H1 (cell line): ENCODE measurements around the gene KLHDC8A. TPM values are rescaled to one million over a fixed set of nuclear protein-coding genes. Genes with fewer than 3 reads are reported as not detected.

Experiments used
- CTCF ChIA-PET: fragments of 300-600 bp; sonication (Branson Sonifier 250); formaldehyde crosslinking; loops from one replicate; lab custom pipeline; 2021; ENCODE audit not compliant: partially characterized antibody; lab: Charles Lee
- POLR2A ChIA-PET: fragments of 300-600 bp; sonication (Branson Sonifier 250); formaldehyde crosslinking; loops from one replicate; lab custom pipeline; 2021; ENCODE audit warnings: inconsistent platforms; ENCODE audit not compliant: partially characterized antibody; lab: Charles Lee
- DNase-seq, 2 experiments: peaks; one replicate each; pipeline versions ENCODE4 v3.0.0 to v3.0.0-alpha.2; 2010 to 2022; ENCODE audit warnings: low spot score in 2 of 2, low read depth in 1 of 2, mixed read lengths in 1 of 2
- FAIRE-seq: peaks from 2 replicates; lab custom pipeline; 2011; peaks lifted over from hg19 to GRCh38; lab: Jason Lieb, UNC
- H2AFZ ChIP-seq: 2 replicates; pipeline ENCODE4 v1.8.1; 2012; ENCODE audit warnings: low read length, inconsistent platforms
- H2AK5ac ChIP-seq: 2 replicates; pipeline ENCODE4 v1.6.1; 2013; ENCODE audit warnings: low read depth, low read length
- H2BK120ac ChIP-seq: replicated peaks from 2 replicates; pipeline ENCODE3; 2013; ENCODE audit warnings: low read depth, low read length, inconsistent platforms
- H2BK12ac ChIP-seq: 2 replicates; pipeline ENCODE4 v1.6.1; 2013; ENCODE audit warnings: low read depth, low read length
- H2BK15ac ChIP-seq: 2 replicates; pipeline ENCODE4 v1.6.1; 2013; ENCODE audit warnings: low read length
- H2BK20ac ChIP-seq: 2 replicates; pipeline ENCODE4 v1.6.1; 2013; ENCODE audit warnings: low read length
- H2BK5ac ChIP-seq: 2 replicates; pipeline ENCODE4 v1.6.1; 2013; ENCODE audit warnings: low read depth, low read length
- H3K14ac ChIP-seq: 2 replicates; pipeline ENCODE4 v1.6.1; 2013; ENCODE audit warnings: inconsistent platforms; ENCODE audit not compliant: insufficient read length
- H3K18ac ChIP-seq: 2 replicates; pipeline ENCODE4 v1.6.1; 2013; ENCODE audit warnings: low read length; ENCODE audit errors: extremely low read depth
- H3K23ac ChIP-seq: 2 replicates; pipeline ENCODE4 v1.6.1; 2013; ENCODE audit warnings: inconsistent platforms; ENCODE audit not compliant: insufficient read length
- H3K23me2 ChIP-seq: 2 replicates; pipeline ENCODE4 v1.6.1; 2013; ENCODE audit warnings: low read depth, low read length
- H3K27ac ChIP-seq: 2 replicates; pipeline ENCODE4 v1.6.1; 2011; ENCODE audit warnings: low read depth, low read length, inconsistent platforms
- H3K27me3 ChIP-seq, 4 experiments: replicated peaks in 1 of 4; 1 replicate in 1 of 4; 2 replicates in 3 of 4; pipeline versions ENCODE4 v1.6.1 to v1.8.1; 2011 to 2013; ENCODE audit warnings: low read length in 3 of 4, mild to moderate bottlenecking in 3 of 4, inconsistent platforms in 2 of 4, mixed read lengths in 2 of 4, moderate library complexity in 1 of 4; ENCODE audit not compliant: control insufficient read depth in 3 of 4, insufficient read depth in 3 of 4; ENCODE audit errors: extremely low read depth in 1 of 4
- H3K36me3 ChIP-seq, 4 experiments: 2 replicates each; pipeline versions ENCODE4 v1.6.1 to v1.8.1; 2011 to 2013; ENCODE audit warnings: mild to moderate bottlenecking in 4 of 4, low read length in 3 of 4, moderate library complexity in 2 of 4, control low read depth in 1 of 4, inconsistent platforms in 1 of 4; ENCODE audit not compliant: insufficient read depth in 4 of 4, control insufficient read depth in 2 of 4
- H3K4ac ChIP-seq: replicated peaks from 2 replicates; pipeline ENCODE3; 2013; ENCODE audit warnings: low read length, low read depth, mixed read lengths, inconsistent platforms; ENCODE audit not compliant: insufficient read length
- H3K4me1 ChIP-seq, 4 experiments: replicated peaks in 1 of 4; 1 replicate in 1 of 4; 2 replicates in 3 of 4; pipeline versions ENCODE4 v1.6.1 to v1.8.1; 2011 to 2013; ENCODE audit warnings: low read length in 3 of 4, inconsistent platforms in 2 of 4, mixed read lengths in 1 of 4; ENCODE audit not compliant: insufficient read depth in 4 of 4, control insufficient read depth in 3 of 4
- H3K4me2 ChIP-seq, 2 experiments: 2 replicates each; pipeline versions ENCODE4 v1.6.1 to v1.8.1; 2011 to 2013; ENCODE audit warnings: low read depth in 2 of 2, low read length in 2 of 2, control low read depth in 1 of 2, inconsistent platforms in 1 of 2, mild to moderate bottlenecking in 1 of 2; ENCODE audit not compliant: insufficient read depth in 1 of 2
- H3K4me3 ChIP-seq, 4 experiments: fragments of 200-600, 300-600 bp in 1 of 4; sonication (generic), shearing (Covaris generic), sonication (Bioruptor Twin) in 1 of 4; 2 replicates each; pipeline versions ENCODE4 v1.5.1 to v1.8.1; 2011 to 2016; ENCODE audit warnings: low read length in 4 of 4, low read depth in 3 of 4, control low read depth in 2 of 4, inconsistent platforms in 2 of 4, mild to moderate bottlenecking in 2 of 4, mixed read lengths in 1 of 4, moderate library complexity in 1 of 4; ENCODE audit not compliant: insufficient read depth in 2 of 4; ENCODE audit errors: extremely low read depth in 1 of 4
- H3K56ac ChIP-seq: replicated peaks from 2 replicates; pipeline ENCODE3; 2013; ENCODE audit warnings: low read depth, mild to moderate bottlenecking, mixed read lengths, low read length, inconsistent platforms; ENCODE audit not compliant: insufficient read length
- H3K79me1 ChIP-seq: 2 replicates; pipeline ENCODE4 v1.6.1; 2013; ENCODE audit warnings: low read depth, low read length, control low read depth
- H3K79me2 ChIP-seq, 2 experiments: 2 replicates each; pipeline versions ENCODE4 v1.6.1 to v1.8.1; 2012 to 2013; ENCODE audit warnings: low read length in 2 of 2, mild to moderate bottlenecking in 2 of 2, inconsistent platforms in 1 of 2; ENCODE audit not compliant: insufficient read depth in 2 of 2, control insufficient read depth in 1 of 2
- H3K9ac ChIP-seq, 4 experiments: replicated peaks in 1 of 4; 1 replicate in 1 of 4; 2 replicates in 3 of 4; pipeline versions ENCODE4 v1.6.1 to v1.8.1; 2011 to 2013; ENCODE audit warnings: low read depth in 3 of 4, low read length in 3 of 4, control low read depth in 2 of 4, mild to moderate bottlenecking in 2 of 4, moderate library complexity in 2 of 4, inconsistent platforms in 1 of 4; ENCODE audit errors: extremely low read depth in 1 of 4
- H3K9me3 ChIP-seq, 2 experiments: 2 replicates each; pipeline versions ENCODE4 v1.6.1 to v1.8.1; 2012 to 2013; ENCODE audit warnings: mild to moderate bottlenecking in 2 of 2, moderate library complexity in 2 of 2, control low read depth in 1 of 2, inconsistent platforms in 1 of 2, low read depth in 1 of 2, low read length in 1 of 2, mixed read lengths in 1 of 2; ENCODE audit not compliant: insufficient read depth in 2 of 2
- H4K20me1 ChIP-seq, 2 experiments: replicated peaks in 1 of 2; 2 replicates each; pipeline versions ENCODE3 to v1.8.1; 2011 to 2013; ENCODE audit warnings: inconsistent platforms in 2 of 2, low read length in 2 of 2, mild to moderate bottlenecking in 1 of 2; ENCODE audit not compliant: insufficient read depth in 2 of 2, control insufficient read depth in 1 of 2
- H4K5ac ChIP-seq: 2 replicates; pipeline ENCODE4 v1.6.1; 2013; ENCODE audit warnings: low read length, low read depth, mixed read lengths, inconsistent platforms; ENCODE audit not compliant: insufficient read length
- H4K8ac ChIP-seq: 2 replicates; pipeline ENCODE4 v1.8.0; 2013; ENCODE audit warnings: mild to moderate bottlenecking, moderate library complexity, low read length, inconsistent platforms; ENCODE audit not compliant: insufficient read depth; ENCODE audit errors: extremely low read depth
- H4K91ac ChIP-seq: replicated peaks from 2 replicates; pipeline ENCODE3; 2013; ENCODE audit warnings: low read length, mixed read lengths, inconsistent platforms; ENCODE audit not compliant: insufficient read length
- BACH1 ChIP-seq: IDR thresholded peaks from 2 replicates; pipeline ENCODE4 v1.6.1; 2012; ENCODE audit warnings: low read length, improper control_type of control experiment
- CEBPB ChIP-seq: IDR thresholded peaks from 2 replicates; pipeline ENCODE4 v1.6.1; 2012; ENCODE audit warnings: low read depth, low read length
- EGR1 ChIP-seq: IDR thresholded peaks from 2 replicates; pipeline ENCODE4 v1.6.1; 2011; ENCODE audit warnings: low read depth, low read length, borderline replicate concordance
- GABPA ChIP-seq: IDR thresholded peaks from 2 replicates; pipeline ENCODE4 v1.6.1; 2011; ENCODE audit warnings: mild to moderate bottlenecking, low read length, moderate library complexity, borderline replicate concordance; ENCODE audit not compliant: insufficient read depth
- HDAC6 ChIP-seq: IDR thresholded peaks from one replicate; pipeline ENCODE4 v1.7.1; 2012; ENCODE audit warnings: low read depth, mild to moderate bottlenecking, inconsistent platforms, low read length, moderate library complexity
- MAFK ChIP-seq: IDR thresholded peaks from 2 replicates; pipeline ENCODE4 v1.6.1; 2012; ENCODE audit warnings: low read depth, mild to moderate bottlenecking, improper control_type of control experiment, low read length
- MAX ChIP-seq: IDR thresholded peaks from 2 replicates; pipeline ENCODE4 v1.6.1; 2012; ENCODE audit warnings: inconsistent platforms
- POU5F1 ChIP-seq: IDR thresholded peaks from 2 replicates; pipeline ENCODE4 v1.6.1; 2011; ENCODE audit warnings: low read depth, mild to moderate bottlenecking, low read length, moderate library complexity
- SAP30 ChIP-seq: fragments of 300-600 bp; sonication (generic); IDR thresholded peaks from 2 replicates; pipeline ENCODE4 v1.7.1; 2012; ENCODE audit warnings: low read length, moderate library complexity, mild to moderate bottlenecking, inconsistent platforms; ENCODE audit not compliant: insufficient read depth, insufficient replicate concordance
- SIRT6 ChIP-seq: IDR thresholded peaks from one replicate; pipeline ENCODE4 v1.7.1; 2012; ENCODE audit warnings: low read length, inconsistent platforms
- SIX5 ChIP-seq: IDR thresholded peaks from 2 replicates; pipeline ENCODE4 v1.6.1; 2011; ENCODE audit warnings: mild to moderate bottlenecking, low read depth, low read length
- TAF1 ChIP-seq: IDR thresholded peaks from 2 replicates; pipeline ENCODE4 v1.6.1; 2011; ENCODE audit warnings: mild to moderate bottlenecking, low read depth, low read length
- ZNF274 ChIP-seq: IDR thresholded peaks from 2 replicates; pipeline ENCODE4 v1.7.0; 2012; ENCODE audit warnings: low read length, borderline replicate concordance; ENCODE audit errors: extremely low read depth
- WGBS, 2 experiments: shearing (Covaris generic) in 1 of 2; methylation state at CpG; one replicate each; pipeline versions ENCODE4 v1.1.6 to v1.1.7; 2013 to 2015; ENCODE audit warnings: low lambda C conversion rate in 2 of 2, mixed read lengths in 2 of 2, inconsistent platforms in 1 of 2, low coverage in 1 of 2, missing lambda C conversion rate in 1 of 2; ENCODE audit not compliant: insufficient replicate concordance in 2 of 2, insufficient coverage in 1 of 2, insufficient read length in 1 of 2; ENCODE audit errors: extremely low coverage in 1 of 2, missing lambda C conversion rate in 1 of 2; 5-methylcytosine and 5-hydroxymethylcytosine counted together
- polyA plus RNA-seq, 7 experiments: library from polyadenylated mRNA; depleted of rRNA in 3 of 7; stranded (reverse) in 5 of 7; unstranded in 2 of 7; fragments of >200 nt in 5 of 7; fragments of 200-250 nt in 2 of 7; gene quantifications; 1 replicate in 5 of 7; 2 replicates in 1 of 7; 4 replicates in 1 of 7; pipeline versions ENCODE4 v1.2.1 to v1.2.3, GENCODE V29; 2011 to 2013; ENCODE audit warnings: missing spikeins in 2 of 7, mixed read lengths in 2 of 7
- total RNA-seq: library from RNA; stranded (reverse); fragmentation: NEBNext Ultra II Directional; extraction: Animal tissue kit (Norgen Biotek cat#: 25700); gene quantifications from 2 replicates; pipeline ENCODE4 v1.2.1, GENCODE V29; 2021

The KLHDC8A gene
- total and polyA plus RNA-seq, 2 of the 8 experiments (the other 6 are each of a cell fraction or from before 2014, with no cell fraction given), result 1.9 to 3.4 TPM

DNA sequence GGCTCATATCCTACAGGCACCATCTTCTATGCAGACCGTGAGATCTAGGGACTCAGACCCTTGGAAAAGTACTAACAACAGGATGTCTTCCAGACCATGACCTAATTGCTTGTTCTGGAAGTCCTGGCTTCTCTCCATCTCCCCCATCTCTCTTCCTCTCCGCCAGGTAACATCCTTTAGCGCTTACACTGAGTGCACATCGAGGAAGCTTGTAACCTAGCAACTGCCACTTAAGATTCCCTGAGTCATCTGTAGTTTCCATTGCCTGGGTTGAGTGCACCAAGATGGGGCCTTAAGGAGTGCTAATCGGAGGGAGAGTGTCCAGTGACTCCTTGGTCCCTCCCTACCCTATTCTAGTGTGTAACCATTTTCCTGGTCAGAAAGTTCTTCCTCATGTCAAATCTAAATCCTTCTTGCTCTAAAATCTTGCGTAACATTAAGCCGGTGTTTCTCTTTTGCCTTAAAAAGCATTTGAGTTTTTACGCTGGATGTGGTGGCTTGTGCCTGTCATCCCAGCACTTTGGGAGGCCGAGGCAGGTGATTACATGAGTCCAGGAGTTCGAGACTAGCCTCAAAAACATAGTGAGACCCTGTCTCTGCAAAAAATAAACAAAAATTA lies 9.7 kb downstream of the KLHDC8A start:
- peaks cover 0 to 4% of the 10 kb centered on the region in 2 experiments; a peak in 1 of 4 replicates for H3K9me3 ChIP-seq
- no peak overlapping the region for H3K4me2 ChIP-seq
- H3K36me3 ChIP-seq, result no peaks in the 10 kb centered on the region
- no peak overlapping the region for H4K8ac ChIP-seq
- H3K23ac ChIP-seq, result no peak overlapping the region
- no peak overlapping the region for H3K9ac ChIP-seq
- H2BK120ac ChIP-seq, result no peak overlapping the region
- H2BK5ac ChIP-seq, result no peak overlapping the region
- no peak for FAIRE-seq
- ChIA-PET CTCF (interaction anchor here (3.7 to 67.1 kb wide), 3 partner anchors 7 to 77 kb away, joined by 18 to 2424 read pairs (median 80); no protein-coding TSS in a partner anchor), POLR2A (no interaction called here)
- H3K79me2 ChIP-seq, result no peaks in the 10 kb centered on the region
- no peak overlapping the region for H2AFZ ChIP-seq
- H3K14ac ChIP-seq, result no peak overlapping the region
- H3K4me3 ChIP-seq, result no peak overlapping the region
- peaks cover 9% of the 10 kb centered on the region; the same call in 1 of the 2 replicates for H3K23me2 ChIP-seq
- peaks cover 11 to 29% (median 28%) of the 10 kb centered on the region in 4 experiments for H3K27me3 ChIP-seq
- peak overlapping the region; percentile 25; the same call in 1 of the 2 replicates for H2AK5ac ChIP-seq
- H4K20me1 ChIP-seq, result no peaks in the 10 kb centered on the region
- DNase-seq, result no peak
- H3K79me1 ChIP-seq, result no peaks in the 10 kb centered on the region
- peaks cover 21 to 28% (median 22%) of the 10 kb centered on the region in 4 experiments for H3K4me1 ChIP-seq
- 90% methylated on average over 10 of the region's 10 CpGs; no CpG with 5 or more reads in 1 of the 2 experiments for WGBS, 2 experiments
- H3K27ac ChIP-seq, result no peak overlapping the region
- peak overlapping the region; percentile 61; the same call in 1 of the 2 replicates for H2BK20ac ChIP-seq
- peak overlapping the region; percentile 81; the same call in 1 of the 2 replicates for H2BK15ac ChIP-seq
- no peak overlapping the region for H3K4ac ChIP-seq
- H3K56ac ChIP-seq, result no peak overlapping the region
- H3K18ac ChIP-seq, result no peak overlapping the region
- H2BK12ac ChIP-seq, result no peak overlapping the region
- no peak overlapping the region for H4K5ac ChIP-seq
- no peak overlapping the region for H4K91ac ChIP-seq
- TF ChIP-seq EGR1 (no peak), POU5F1 (no peak), SIRT6 (no peak), BACH1 (peak; percentile 61), HDAC6 (no peak), TAF1 (no peak), ZNF274 (no peak), MAX (no peak), CEBPB (peak; percentile 67; the same call in 1 of the 2 replicates), GABPA (no peak), SIX5 (no peak), SAP30 (no peak), MAFK (peak; percentile 58; the same call in 1 of the 2 replicates)
